ENCODE results near the gene GLB1L.
"Not testable (repeated sequence)": the region's sequence is repeated elsewhere in the genome, so short reads cannot be mapped to it uniquely, and the experiment has no call there.

GLB1L gene

GRCh38 chr2:219245148-219245898, at the start of gene GLB1L, which contains the start of gene STK16:
Gene GLB1L (minus strand): TSS chr2:219245444. CDS start chr2:219243573, 1,871 bp downstream.
Gene STK16 (plus strand): TSS chr2:219245479. CDS start chr2:219246000, 521 bp downstream.
- peak; percentile 77 for ATAC-seq
- Mint-ChIP-seq H3K9me3 (no peaks in the 10 kb centered on the region), H3K4me1 (peaks cover 66% of the 10 kb centered on the region), H3K27ac (peak within 1 kb of the TSS; percentile 97 to 98), H3K4me3 (peak within 1 kb of the TSS; percentile 96 to 98), H3K27me3 (no peaks in the 10 kb centered on the region)
- DNase-seq: peak; percentile 86 to 90

- peaks cover 52% of the 10 kb centered on the region for H3K4me1 Mint-ChIP-seq
- DNase-seq (peak; percentile 91 to 92), ATAC-seq (peak; percentile 85)
- H3K4me3 Mint-ChIP-seq: peak overlapping the region; percentile 77
- H3K27ac Mint-ChIP-seq: peak overlapping the region; percentile 50 to 85
- no peaks in the 10 kb centered on the region for H3K9me3 Mint-ChIP-seq
- H3K27me3 Mint-ChIP-seq: peaks cover 2% of the 10 kb centered on the region
Measured at GRCh38 chr2:219294356-219295351, 49.4 kb upstream of the GLB1L start.

- Mint-ChIP-seq H3K4me3 (peak overlapping the region; percentile 77), H3K9me3 (no peaks in the 10 kb centered on the region), H3K27me3 (no peaks in the 10 kb centered on the region), H3K4me1 (peaks cover 48% of the 10 kb centered on the region), H3K27ac (peak overlapping the region; percentile 37 to 85)
- DNase-seq (peak in 1 of 2 donors; percentile 9), ATAC-seq (no peak)
Measured at GRCh38 chr2:219293736-219294231, 48.5 kb upstream of the GLB1L start.

- no peaks in the 10 kb centered on the region for H3K27me3 Mint-ChIP-seq
Measured at GRCh38 chr2:219292616-219293015, 47.4 kb upstream of the GLB1L start.

GRCh38 chr2:219291910-219292490, 46.8 kb upstream of the GLB1L start:
- no peak for ATAC-seq
- no peaks in the 10 kb centered on the region for H3K9me3 Mint-ChIP-seq
- no peak overlapping the region for H3K4me3 Mint-ChIP-seq
- H3K27ac Mint-ChIP-seq: no peak overlapping the region
- no peaks in the 10 kb centered on the region for H3K27me3 Mint-ChIP-seq
- peaks cover 42% of the 10 kb centered on the region for H3K4me1 Mint-ChIP-seq
- DNase-seq: no peak

More at GRCh38 chr2:219292616-219293015, 47.4 kb upstream of the GLB1L start:
- H3K9me3 Mint-ChIP-seq: no peaks in the 10 kb centered on the region
- ATAC-seq (no peak), DNase-seq (no peak)
- no peak overlapping the region for H3K4me3 Mint-ChIP-seq
- no peak overlapping the region for H3K27ac Mint-ChIP-seq
- H3K4me1 Mint-ChIP-seq: peaks cover 41% of the 10 kb centered on the region

GRCh38 chr2:219291394-219291793, 46.1 kb upstream of the GLB1L start:
- ATAC-seq (no peak), DNase-seq (no peak)
- H3K27me3 Mint-ChIP-seq: no peaks in the 10 kb centered on the region
- H3K9me3 Mint-ChIP-seq: no peaks in the 10 kb centered on the region
- H3K4me3 Mint-ChIP-seq: no peak overlapping the region
- peak overlapping the region in 1 of 2 donors; percentile 38 for H3K27ac Mint-ChIP-seq
- peaks cover 42% of the 10 kb centered on the region for H3K4me1 Mint-ChIP-seq

GRCh38 chr2:219290381-219291171, 45.3 kb upstream of the GLB1L start:
- Mint-ChIP-seq H3K27ac (no peak overlapping the region), H3K9me3 (no peaks in the 10 kb centered on the region), H3K4me1 (peaks cover 40% of the 10 kb centered on the region)

GRCh38 chr2:219289537-219290361, 44.5 kb upstream of the GLB1L start:
- H3K27ac Mint-ChIP-seq: peak overlapping the region in 1 of 2 donors; percentile 89
- ATAC-seq (no peak), DNase-seq (no peak)
- no peak overlapping the region for H3K4me3 Mint-ChIP-seq
- no peaks in the 10 kb centered on the region for H3K9me3 Mint-ChIP-seq
- no peaks in the 10 kb centered on the region for H3K27me3 Mint-ChIP-seq
- peaks cover 38% of the 10 kb centered on the region for H3K4me1 Mint-ChIP-seq

More at GRCh38 chr2:219290381-219291171, 45.3 kb upstream of the GLB1L start:
- DNase-seq: no peak
- Mint-ChIP-seq H3K4me3 (no peak overlapping the region), H3K27me3 (no peaks in the 10 kb centered on the region)
- ATAC-seq: no peak

- DNase-seq: no peak
- ATAC-seq: no peak
- Mint-ChIP-seq H3K9me3 (no peaks in the 10 kb centered on the region), H3K27ac (no peak overlapping the region), H3K4me1 (peaks cover 33% of the 10 kb centered on the region), H3K4me3 (no peak overlapping the region), H3K27me3 (no peaks in the 10 kb centered on the region)
Measured at GRCh38 chr2:219289195-219289536, 43.9 kb upstream of the GLB1L start.

- Mint-ChIP-seq H3K27me3 (no peaks in the 10 kb centered on the region), H3K27ac (no peak overlapping the region), H3K4me1 (peaks cover 33% of the 10 kb centered on the region), H3K9me3 (no peaks in the 10 kb centered on the region), H3K4me3 (no peak overlapping the region)
- no peak for DNase-seq
- ATAC-seq: no peak
Measured at GRCh38 chr2:219287580-219288265, 42.5 kb upstream of the GLB1L start.

GRCh38 chr2:219287116-219287440, 41.8 kb upstream of the GLB1L start:
- not testable (repeated sequence) for H3K4me3 Mint-ChIP-seq, DNase-seq, H3K27me3 Mint-ChIP-seq, ATAC-seq, H3K9me3 Mint-ChIP-seq
- Mint-ChIP-seq H3K27ac (peak overlapping the region in 1 of 2 donors; percentile 59), H3K4me1 (peaks cover 35% of the 10 kb centered on the region)

GRCh38 chr2:219286436-219287115, 41.3 kb upstream of the GLB1L start:
- Mint-ChIP-seq H3K27ac (peak overlapping the region in 1 of 2 donors; percentile 66), H3K4me1 (peaks cover 38% of the 10 kb centered on the region), H3K4me3 (peak overlapping the region in 1 of 2 donors; percentile 31), H3K27me3 (no peaks in the 10 kb centered on the region), H3K9me3 (no peaks in the 10 kb centered on the region)
- DNase-seq (no peak), ATAC-seq (no peak)

- H3K27me3 Mint-ChIP-seq: no peaks in the 10 kb centered on the region
- peak overlapping the region in 1 of 2 donors; percentile 66 for H3K27ac Mint-ChIP-seq
- DNase-seq (no peak), ATAC-seq (peak; percentile 26)
- H3K4me1 Mint-ChIP-seq: peaks cover 44% of the 10 kb centered on the region
- no peak overlapping the region for H3K4me3 Mint-ChIP-seq
- H3K9me3 Mint-ChIP-seq: no peaks in the 10 kb centered on the region
Measured at GRCh38 chr2:219285894-219286425, 40.7 kb upstream of the GLB1L start.
